A549 treated with GW870086 at 1 μM for 4 hours (cell line): ENCODE data around the gene FAM228A. TPM values are rescaled to one million over a fixed set of nuclear protein-coding genes. Genes with fewer than 3 reads are reported as not detected.

Experiments used
- total RNA-seq: library from RNA; stranded (reverse); fragments of 200-300 nt; extraction: Qiagen RNA extraction; gene quantifications from 5 replicates; pipeline ENCODE4 v1.2.3, GENCODE V29; 2022; ENCODE audit warnings: low read depth

The FAM228A gene
- not detected in 5 replicates for total RNA-seq

GRCh38 chr2:24174851-24175277 is at the start of gene FAM228A:
Gene FAM228A, plus strand, starts transcription at chr2:24175053. Its CDS starts 428 bp downstream, at chr2:24175481.

Other genes with a start within 250 kb of the FAM228A start
- 5.3 to 8.2 TPM (median 7.0 TPM) in 5 replicates for gene ATAD2B, start 247.9 kb upstream of the FAM228A start, total RNA-seq
- gene UBXN2A, start 234.6 kb upstream of the FAM228A start, total RNA-seq: 18.6 to 24.5 TPM (median 23.6 TPM) in 5 replicates
- gene MFSD2B, start 165.0 kb upstream of the FAM228A start, total RNA-seq: 0.29 to 0.42 TPM (median 0.34 TPM) in 5 replicates
- 11.3 to 17.0 TPM (median 14.0 TPM) in 5 replicates for gene WDCP, start 127.7 kb upstream of the FAM228A start, total RNA-seq
- 10.1 to 13.2 TPM (median 11.8 TPM) in 5 replicates for gene FKBP1B, start 125.3 kb upstream of the FAM228A start, total RNA-seq
- gene SF3B6, start 98.7 kb upstream of the FAM228A start, total RNA-seq: 167 to 220 TPM (median 177 TPM) in 5 replicates
- 257 to 283 TPM (median 269 TPM) in 5 replicates for gene TP53I3, start 90.2 kb upstream of the FAM228A start, total RNA-seq
- 0.82 to 1.6 TPM (median 1.4 TPM) in 5 replicates for gene PFN4, start 51.7 kb upstream of the FAM228A start, total RNA-seq
- 1.8 to 2.9 TPM (median 2.4 TPM) in 5 replicates for gene FAM228B, start 51.6 kb upstream of the FAM228A start, total RNA-seq
- gene ITSN2, start 185.5 kb downstream of the FAM228A start, total RNA-seq: 14.8 to 23.8 TPM (median 19.7 TPM) in 5 replicates